Endothelial cell of umbilical vein (primary cell): Measurements from ENCODE around the gene ASAP2. TPM values are rescaled to one million over a fixed set of nuclear protein-coding genes. Genes with fewer than 3 reads are reported as not detected.
A peak's percentile ranks its signal among the peaks of the same experiment; 100 is the strongest.

Experiments used
- BruUV-seq: library from RNA; stranded (reverse); fragments of 400-500 nt; replicated peaks from 2 replicates; lab custom pipeline; 2021; lab: Mats Ljungman, UMichigan
- CTCF ChIA-PET: fragments of 300-600, 350-600 bp; sonication (Branson Sonifier 250); formaldehyde crosslinking; loops from one replicate; lab custom pipeline; 2021; ENCODE audit warnings: antibody characterized with exemption, inconsistent platforms; lab: Charles Lee
- POLR2A ChIA-PET: fragments of 300-600, 350-600 bp; sonication (Branson Sonifier 250); formaldehyde crosslinking; loops from one replicate; lab custom pipeline; 2021; ENCODE audit warnings: antibody characterized with exemption, inconsistent platforms; lab: Charles Lee
- DNase-seq: peaks from one replicate; pipeline ENCODE4 v3.0.0-alpha.2; 2011; ENCODE audit warnings: low read depth, low spot score
- FAIRE-seq: peaks from 2 replicates; lab custom pipeline; 2011; peaks lifted over from hg19 to GRCh38; lab: Jason Lieb, UNC
- H2AFZ ChIP-seq: 2 replicates; pipeline ENCODE4 v1.6.0; 2012; ENCODE audit warnings: low read depth, low read length, control low read depth, inconsistent platforms
- H3K27ac ChIP-seq: 2 replicates; pipeline ENCODE4 v1.5.1; 2011; ENCODE audit warnings: low read depth, mild to moderate bottlenecking, control low read depth, low read length, moderate library complexity; ENCODE audit not compliant: insufficient read depth
- H3K27me3 ChIP-seq, 2 experiments: 2 replicates each; pipeline versions ENCODE4 v1.6.0 to v1.6.1; 2011; ENCODE audit warnings: low read length in 2 of 2, mixed read lengths in 1 of 2; ENCODE audit not compliant: control insufficient read depth in 2 of 2, insufficient read depth in 2 of 2
- H3K36me3 ChIP-seq, 2 experiments: 2 replicates in 1 of 2; 3 replicates in 1 of 2; pipeline ENCODE4 v1.5.1; 2011; ENCODE audit warnings: low read length in 2 of 2, mild to moderate bottlenecking in 1 of 2, moderate library complexity in 1 of 2; ENCODE audit not compliant: control insufficient read depth in 2 of 2, insufficient read depth in 2 of 2; ENCODE audit errors: extremely low read depth in 1 of 2
- H3K4me1 ChIP-seq: 3 replicates; pipeline ENCODE4 v1.5.1; 2011; ENCODE audit warnings: mild to moderate bottlenecking, low read length; ENCODE audit not compliant: control insufficient read depth, insufficient read depth; ENCODE audit errors: extremely low read depth
- H3K4me2 ChIP-seq: 2 replicates; pipeline ENCODE4 v1.6.1; 2011; ENCODE audit warnings: low read length, control low read depth, mixed read lengths; ENCODE audit not compliant: insufficient read depth
- H3K4me3 ChIP-seq, 3 experiments: fragments of 200-600 bp in 1 of 3; sonication (generic), shearing (Covaris generic) in 1 of 3; replicated peaks in 1 of 3; 2 replicates each; pipeline ENCODE4 v1.5.1; 2011 to 2016; ENCODE audit warnings: control low read depth in 3 of 3, low read length in 3 of 3, mild to moderate bottlenecking in 2 of 3, inconsistent platforms in 1 of 3, low read depth in 1 of 3, moderate library complexity in 1 of 3; ENCODE audit not compliant: insufficient read depth in 1 of 3
- H3K79me2 ChIP-seq: 2 replicates; pipeline ENCODE4 v1.6.0; 2012; ENCODE audit warnings: low read length, inconsistent platforms; ENCODE audit not compliant: control insufficient read depth, insufficient read depth
- H3K9ac ChIP-seq: replicated peaks from 2 replicates; pipeline ENCODE3; 2011; ENCODE audit warnings: low read length, control low read depth; ENCODE audit not compliant: insufficient read depth; ENCODE audit errors: extremely low read depth
- H3K9me1 ChIP-seq: replicated peaks from 3 replicates; pipeline ENCODE4 v1.6.0; 2011; ENCODE audit warnings: mild to moderate bottlenecking, low read length; ENCODE audit not compliant: control insufficient read depth, insufficient read depth; ENCODE audit errors: extremely low read depth
- H3K9me3 ChIP-seq: replicated peaks from 2 replicates; pipeline ENCODE4 v1.5.1; 2012; ENCODE audit warnings: low read length, inconsistent platforms; ENCODE audit not compliant: control insufficient read depth, insufficient read depth
- H4K20me1 ChIP-seq: replicated peaks from 2 replicates; pipeline ENCODE3; 2011; ENCODE audit warnings: mild to moderate bottlenecking, low read length; ENCODE audit not compliant: control insufficient read depth, insufficient read depth; ENCODE audit errors: extremely low read depth
- CTCF ChIP-seq, 2 donors: IDR thresholded peaks; 1 replicate in 1 of 2; 2 replicates in 1 of 2; pipeline ENCODE4 v1.5.1; 2011; ENCODE audit warnings: low read length in 2 of 2, mild to moderate bottlenecking in 2 of 2, moderate library complexity in 2 of 2, control low read depth in 1 of 2, inconsistent platforms in 1 of 2, low read depth in 1 of 2; ENCODE audit not compliant: insufficient read depth in 1 of 2; ENCODE audit errors: extremely low read depth in 1 of 2
- EZH2 ChIP-seq: IDR thresholded peaks from 2 replicates; pipeline ENCODE4 v1.6.1; 2012; ENCODE audit warnings: borderline replicate concordance, low read depth, mild to moderate bottlenecking, moderate library complexity, low read length, inconsistent platforms; ENCODE audit not compliant: severe bottlenecking
- FOS ChIP-seq: IDR thresholded peaks from 2 replicates; pipeline ENCODE4 v1.6.1; 2011; ENCODE audit warnings: mild to moderate bottlenecking, low read length, moderate library complexity, borderline replicate concordance; ENCODE audit not compliant: insufficient read depth
- GATA2 ChIP-seq: IDR thresholded peaks from 2 replicates; pipeline ENCODE4 v1.7.0; 2011; ENCODE audit warnings: low read depth, mild to moderate bottlenecking, moderate library complexity, mixed read lengths, low read length; ENCODE audit not compliant: insufficient read length, insufficient read depth
- JUN ChIP-seq: IDR thresholded peaks from 2 replicates; pipeline ENCODE4 v1.6.1; 2011; ENCODE audit warnings: borderline replicate concordance, low read depth; ENCODE audit not compliant: insufficient read length, insufficient read depth
- MAX ChIP-seq: IDR thresholded peaks from 2 replicates; pipeline ENCODE4 v1.6.1; 2011; ENCODE audit not compliant: insufficient read depth, insufficient read length
- POLR2A ChIP-seq: IDR thresholded peaks from 2 replicates; pipeline ENCODE4 v1.6.1; 2012; ENCODE audit warnings: low read depth, mild to moderate bottlenecking, control low read depth, low read length
- POLR2AphosphoS5 ChIP-seq: IDR thresholded peaks from 2 replicates; pipeline ENCODE4 v1.6.1; 2012; ENCODE audit warnings: low read depth, mild to moderate bottlenecking, control low read depth, low read length, moderate library complexity; ENCODE audit not compliant: insufficient read depth
- dilution Hi-C: fragments of 300-500 bp; cut with MboI; formaldehyde crosslinking; loops from one replicate; pipeline ENCODE4 v1.15.0; 2019; ENCODE audit warnings: low sequenced_read_pairs; ENCODE audit not compliant: extremely low pct_ligation_motif_present
- intact Hi-C: fragments of 100-400 bp; cut with micrococcal nuclease; formaldehyde crosslinking; loops from one replicate; pipeline ENCODE4 v1.10.0; 2022
- polyA plus RNA-seq, 4 experiments: library from polyadenylated mRNA; depleted of rRNA in 3 of 4; stranded (reverse) in 3 of 4; unstranded in 1 of 4; fragments of >200 nt; gene quantifications; 2 replicates each; pipeline versions ENCODE4 v1.2.1 to v1.2.3, GENCODE V29; 2011 to 2012; ENCODE audit warnings: missing spikeins in 1 of 4
- total RNA-seq: library from RNA; stranded (reverse); gene quantifications from 2 replicates; pipeline ENCODE4 v1.2.3, GENCODE V29; 2021

The ASAP2 gene
- total and polyA plus RNA-seq, 2 donors (not counting 3 experiments of a cell fraction or from before 2014, with no cell fraction given): 31.1 to 79.2 TPM

- H3K4me1 ChIP-seq: peaks cover 39% of the 10 kb centered on the region
- H3K4me2 ChIP-seq: peak overlapping the region; percentile 33
- no peaks in the 10 kb centered on the region for H3K27me3 ChIP-seq
- no peaks in the 10 kb centered on the region for H3K9me1 ChIP-seq
- intact Hi-C loops: no loop called here
- TSS peak; percentile 72 for BruUV-seq
- FAIRE-seq: no peak
- peaks cover 59% of the 10 kb centered on the region for H3K79me2 ChIP-seq
- H3K36me3 ChIP-seq: peaks cover 0 to 5% of the 10 kb centered on the region in 2 experiments
- ChIA-PET POLR2A (no interaction called here), CTCF (interaction anchor here (0.8 to 2.1 kb wide), 11 partner anchors 9 to 83 kb away, joined by 3 to 10 read pairs (median 5); partner anchors contain the start of gene ASAP2)
- H3K9me3 ChIP-seq: no peaks in the 10 kb centered on the region
- dilution Hi-C loops: no loop called here
- H2AFZ ChIP-seq: no peak overlapping the region
- TF ChIP-seq POLR2AphosphoS5: peak; percentile 12
- no peak for TF ChIP-seq GATA2
- no peak for TF ChIP-seq POLR2A
- no peak for TF ChIP-seq CTCF (IDR thresholded peaks at IDR 0.05; ENCODE audit: extremely low read depth in 1 of 2, insufficient read depth in 1 of 2, low read depth in 1 of 2, low read length in 2 of 2)
- no peak for TF ChIP-seq MAX
- TF ChIP-seq JUN: no peak
- TF ChIP-seq FOS: peak; percentile 27
- TF ChIP-seq EZH2: no peak
- peak; percentile 55 for DNase-seq
- H4K20me1 ChIP-seq: no peaks in the 10 kb centered on the region
- peak overlapping the region; percentile 72 for H3K27ac ChIP-seq
- no peak overlapping the region for H3K9ac ChIP-seq
- no peak overlapping the region for H3K4me3 ChIP-seq
Observed at GRCh38 chr2:9288233-9288632, 81.6 kb downstream of the ASAP2 start.
